ENCODE data around the gene OR6K3. TPM values are rescaled to one million over a fixed set of nuclear protein-coding genes. Genes with fewer than 3 reads are reported as not detected.
"Not testable (repeated sequence)": the region's sequence is repeated elsewhere in the genome, so short reads cannot be mapped to it uniquely, and the experiment has no call there.

OR6K3 gene
- total RNA-seq, 1 donor from 2014 or later = not detected

- Histone ChIP-seq H3K36me3 (ENCODE audit: control insufficient read depth in 3 of 3, insufficient read depth in 3 of 3, low read length in 3 of 3) (no peaks in the 10 kb centered on the region), H3K27me3 (ENCODE audit: control insufficient read depth in 3 of 3, insufficient read depth in 3 of 3, low read length in 3 of 3) (no peaks in the 10 kb centered on the region), H3K4me1 (ENCODE audit: control insufficient read depth in 3 of 3, insufficient read depth in 3 of 3, low read length in 3 of 3) (no peaks in the 10 kb centered on the region), H3K27ac (ENCODE audit: low read depth, low read length) (no peak overlapping the region), H3K9me3 (ENCODE audit: control insufficient read depth in 3 of 3, low read length in 3 of 3) (no peaks in the 10 kb centered on the region), H3K9ac (ENCODE audit: low read depth in 1 of 3, low read length in 3 of 3) (no peak overlapping the region), H3K4me3 (ENCODE audit: low read length in 3 of 3) (no peak overlapping the region)
Observed at GRCh38 chr1:158689110-158689509, 31.4 kb downstream of the OR6K3 start.

GRCh38 chr1:158688343-158688742 lies 32.2 kb downstream of the OR6K3 start:
- H3K9me3 ChIP-seq (ENCODE audit: control insufficient read depth in 3 of 3, low read length in 3 of 3); H3K27me3 ChIP-seq (ENCODE audit: control insufficient read depth in 3 of 3, insufficient read depth in 3 of 3, low read length in 3 of 3): not testable (repeated sequence)

GRCh38 chr1:158687037-158687436 lies 33.5 kb downstream of the OR6K3 start:
- H3K4me3 ChIP-seq (ENCODE audit: low read length in 3 of 3) = no peak overlapping the region
- H3K9ac ChIP-seq (ENCODE audit: low read depth in 1 of 3, low read length in 3 of 3) = no peak overlapping the region
- H3K36me3 ChIP-seq (ENCODE audit: control insufficient read depth in 3 of 3, insufficient read depth in 3 of 3, low read length in 3 of 3) = no peaks in the 10 kb centered on the region
- no peaks in the 10 kb centered on the region for H3K9me3 ChIP-seq (ENCODE audit: control insufficient read depth in 3 of 3, low read length in 3 of 3)
- H3K4me1 ChIP-seq (ENCODE audit: control insufficient read depth in 3 of 3, insufficient read depth in 3 of 3, low read length in 3 of 3) = no peaks in the 10 kb centered on the region
- no peak overlapping the region for H3K27ac ChIP-seq (ENCODE audit: low read depth, low read length)
- H3K27me3 ChIP-seq (ENCODE audit: control insufficient read depth in 3 of 3, insufficient read depth in 3 of 3, low read length in 3 of 3) = no peaks in the 10 kb centered on the region

More at GRCh38 chr1:158688343-158688742, 32.2 kb downstream of the OR6K3 start:
- H3K9ac ChIP-seq (ENCODE audit: low read depth in 1 of 3, low read length in 3 of 3); H3K27ac ChIP-seq (ENCODE audit: low read depth, low read length); H3K36me3 ChIP-seq (ENCODE audit: control insufficient read depth in 3 of 3, insufficient read depth in 3 of 3, low read length in 3 of 3); H3K4me3 ChIP-seq (ENCODE audit: low read length in 3 of 3); H3K4me1 ChIP-seq (ENCODE audit: control insufficient read depth in 3 of 3, insufficient read depth in 3 of 3, low read length in 3 of 3): not testable (repeated sequence)

GRCh38 chr1:158686111-158687009 lies 34.2 kb downstream of the OR6K3 start, which contains the start of gene SPTA1:
Gene SPTA1 (minus strand): TSS chr1:158686715. CDS start chr1:158686517, 198 bp downstream.
- H3K27me3 ChIP-seq (ENCODE audit: control insufficient read depth in 3 of 3, insufficient read depth in 3 of 3, low read length in 3 of 3) = no peaks in the 10 kb centered on the region
- no peaks in the 10 kb centered on the region for H3K9me3 ChIP-seq (ENCODE audit: control insufficient read depth in 3 of 3, low read length in 3 of 3)
- no peak within 1 kb of the TSS for H3K4me3 ChIP-seq (ENCODE audit: low read length in 3 of 3)
- H3K4me1 ChIP-seq (ENCODE audit: control insufficient read depth in 3 of 3, insufficient read depth in 3 of 3, low read length in 3 of 3) = no peaks in the 10 kb centered on the region
- H3K27ac ChIP-seq (ENCODE audit: low read depth, low read length) = no peak within 1 kb of the TSS
- H3K9ac ChIP-seq (ENCODE audit: low read depth in 1 of 3, low read length in 3 of 3) = no peak within 1 kb of the TSS
- H3K36me3 ChIP-seq (ENCODE audit: control insufficient read depth in 3 of 3, insufficient read depth in 3 of 3, low read length in 3 of 3) = no peaks in the 10 kb centered on the region

GRCh38 chr1:158685085-158685484 lies 35.4 kb downstream of the OR6K3 start:
- no peaks in the 10 kb centered on the region for H3K36me3 ChIP-seq (ENCODE audit: control insufficient read depth in 3 of 3, insufficient read depth in 3 of 3, low read length in 3 of 3)
- no peak overlapping the region for H3K9ac ChIP-seq (ENCODE audit: low read depth in 1 of 3, low read length in 3 of 3)
- H3K9me3 ChIP-seq (ENCODE audit: control insufficient read depth in 3 of 3, low read length in 3 of 3) = no peaks in the 10 kb centered on the region
- no peak overlapping the region for H3K27ac ChIP-seq (ENCODE audit: low read depth, low read length)
- H3K4me1 ChIP-seq (ENCODE audit: control insufficient read depth in 3 of 3, insufficient read depth in 3 of 3, low read length in 3 of 3) = no peaks in the 10 kb centered on the region
- H3K4me3 ChIP-seq (ENCODE audit: low read length in 3 of 3) = no peak overlapping the region
- no peaks in the 10 kb centered on the region for H3K27me3 ChIP-seq (ENCODE audit: control insufficient read depth in 3 of 3, insufficient read depth in 3 of 3, low read length in 3 of 3)

GRCh38 chr1:158681606-158682005 lies 38.9 kb downstream of the OR6K3 start:
- no peak overlapping the region for H3K4me3 ChIP-seq (ENCODE audit: low read length in 3 of 3)
- no peaks in the 10 kb centered on the region for H3K9me3 ChIP-seq (ENCODE audit: control insufficient read depth in 3 of 3, low read length in 3 of 3)
- H3K36me3 ChIP-seq (ENCODE audit: control insufficient read depth in 3 of 3, insufficient read depth in 3 of 3, low read length in 3 of 3) = no peaks in the 10 kb centered on the region
- no peak overlapping the region for H3K9ac ChIP-seq (ENCODE audit: low read depth in 1 of 3, low read length in 3 of 3)
- H3K4me1 ChIP-seq (ENCODE audit: control insufficient read depth in 3 of 3, insufficient read depth in 3 of 3, low read length in 3 of 3) = no peaks in the 10 kb centered on the region
- no peak overlapping the region for H3K27ac ChIP-seq (ENCODE audit: low read depth, low read length)
- H3K27me3 ChIP-seq (ENCODE audit: control insufficient read depth in 3 of 3, insufficient read depth in 3 of 3, low read length in 3 of 3) = no peaks in the 10 kb centered on the region

- Histone ChIP-seq H3K9me3 (ENCODE audit: control insufficient read depth in 3 of 3, low read length in 3 of 3) (no peaks in the 10 kb centered on the region), H3K27ac (ENCODE audit: low read depth, low read length) (no peak overlapping the region), H3K9ac (ENCODE audit: low read depth in 1 of 3, low read length in 3 of 3) (no peak overlapping the region), H3K4me3 (ENCODE audit: low read length in 3 of 3) (no peak overlapping the region), H3K36me3 (ENCODE audit: control insufficient read depth in 3 of 3, insufficient read depth in 3 of 3, low read length in 3 of 3) (no peaks in the 10 kb centered on the region), H3K27me3 (ENCODE audit: control insufficient read depth in 3 of 3, insufficient read depth in 3 of 3, low read length in 3 of 3) (no peaks in the 10 kb centered on the region), H3K4me1 (ENCODE audit: control insufficient read depth in 3 of 3, insufficient read depth in 3 of 3, low read length in 3 of 3) (no peaks in the 10 kb centered on the region)
Observed at GRCh38 chr1:158679289-158679688, 41.2 kb downstream of the OR6K3 start.

GRCh38 chr1:158675563-158676323 lies 44.8 kb downstream of the OR6K3 start:
- no peak overlapping the region for H3K27ac ChIP-seq (ENCODE audit: low read depth, low read length)
- H3K36me3 ChIP-seq (ENCODE audit: control insufficient read depth in 3 of 3, insufficient read depth in 3 of 3, low read length in 3 of 3) = no peaks in the 10 kb centered on the region
- H3K4me1 ChIP-seq (ENCODE audit: control insufficient read depth in 3 of 3, insufficient read depth in 3 of 3, low read length in 3 of 3) = no peaks in the 10 kb centered on the region
- peaks cover 0 to 2% (median 0%) of the 10 kb centered on the region in 3 donors for H3K9me3 ChIP-seq (ENCODE audit: control insufficient read depth in 3 of 3, low read length in 3 of 3)
- no peak overlapping the region for H3K9ac ChIP-seq (ENCODE audit: low read depth in 1 of 3, low read length in 3 of 3)
- H3K27me3 ChIP-seq (ENCODE audit: control insufficient read depth in 3 of 3, insufficient read depth in 3 of 3, low read length in 3 of 3) = no peaks in the 10 kb centered on the region
- no peak overlapping the region for H3K4me3 ChIP-seq (ENCODE audit: low read length in 3 of 3)

- Histone ChIP-seq H3K27ac (ENCODE audit: low read depth, low read length) (no peak overlapping the region), H3K4me1 (ENCODE audit: control insufficient read depth in 3 of 3, insufficient read depth in 3 of 3, low read length in 3 of 3) (no peaks in the 10 kb centered on the region), H3K9ac (ENCODE audit: low read depth in 1 of 3, low read length in 3 of 3) (no peak overlapping the region), H3K36me3 (ENCODE audit: control insufficient read depth in 3 of 3, insufficient read depth in 3 of 3, low read length in 3 of 3) (no peaks in the 10 kb centered on the region), H3K27me3 (ENCODE audit: control insufficient read depth in 3 of 3, insufficient read depth in 3 of 3, low read length in 3 of 3) (no peaks in the 10 kb centered on the region), H3K9me3 (ENCODE audit: control insufficient read depth in 3 of 3, low read length in 3 of 3) (peaks cover 0 to 2% (median 0%) of the 10 kb centered on the region in 3 donors), H3K4me3 (ENCODE audit: low read length in 3 of 3) (no peak overlapping the region)
Observed at GRCh38 chr1:158674302-158674701, 46.2 kb downstream of the OR6K3 start.

Data from skeletal muscle tissue (tissue), 4 donors.